WTC11 (cell line): ENCODE results near the gene TMEM98.

Source experiments
- CBFB ChIP-seq: sonication (generic); formaldehyde crosslinking; IDR thresholded peaks from 2 replicates; pipeline ENCODE4 v1.8.1; 2022; ENCODE audit warnings: mild to moderate bottlenecking, low read depth, missing genetic modification reagents
- FOXP1 ChIP-seq: sonication (generic); formaldehyde crosslinking; IDR thresholded peaks from 2 replicates; pipeline ENCODE4 v1.8.0; 2022; ENCODE audit warnings: missing genetic modification reagents, mild to moderate bottlenecking, moderate library complexity, borderline replicate concordance
- GABPB1 ChIP-seq: sonication (generic); formaldehyde crosslinking; IDR thresholded peaks from 2 replicates; pipeline ENCODE4 v1.8.1; 2023; ENCODE audit warnings: mild to moderate bottlenecking, missing genetic modification reagents
- IRF1 ChIP-seq: sonication (generic); formaldehyde crosslinking; IDR thresholded peaks from 2 replicates; pipeline ENCODE4 v1.8.0; 2023; ENCODE audit warnings: missing genetic modification reagents
- MAX ChIP-seq: sonication (generic); formaldehyde crosslinking; IDR thresholded peaks from 2 replicates; pipeline ENCODE4 v1.8.0; 2022; ENCODE audit warnings: mild to moderate bottlenecking, missing genetic modification reagents
- NR2C2 ChIP-seq: sonication (generic); formaldehyde crosslinking; IDR thresholded peaks from 2 replicates; pipeline ENCODE4 v1.8.0; 2022; ENCODE audit warnings: mild to moderate bottlenecking, missing genetic modification reagents
- NR3C1 ChIP-seq: sonication (generic); formaldehyde crosslinking; conservative IDR thresholded peaks from 2 replicates; pipeline ENCODE4 v1.8.1; 2023; ENCODE audit warnings: low read depth, mild to moderate bottlenecking, missing genetic modification reagents
- USF2 ChIP-seq: sonication (generic); formaldehyde crosslinking; IDR thresholded peaks from 2 replicates; pipeline ENCODE4 v1.8.1; 2023; ENCODE audit warnings: mild to moderate bottlenecking, missing genetic modification reagents, moderate library complexity
- ZNF263 ChIP-seq: sonication (generic); formaldehyde crosslinking; IDR thresholded peaks from 2 replicates; pipeline ENCODE4 v1.8.1; 2022; ENCODE audit warnings: low read depth, mild to moderate bottlenecking, moderate library complexity, missing genetic modification reagents
- TF ChIP-seq, protein P1 (sequence below): sonication (generic); formaldehyde crosslinking; conservative IDR thresholded peaks from 2 replicates; pipeline ENCODE4 v1.8.1; 2022; ENCODE audit warnings: mild to moderate bottlenecking, missing genetic modification reagents
- TF ChIP-seq, protein P2 (sequence below): fragments of 200-600 bp; IDR thresholded peaks from 2 replicates; pipeline ENCODE4 v1.8.0; 2022; ENCODE audit warnings: antibody characterized with exemption
- TF ChIP-seq, protein P3 (sequence below): sonication (generic); formaldehyde crosslinking; IDR thresholded peaks from 2 replicates; pipeline ENCODE4 v1.8.1; 2023; ENCODE audit warnings: mild to moderate bottlenecking, moderate library complexity, missing genetic modification reagents
- TF ChIP-seq, protein P4 (sequence below): sonication (generic); formaldehyde crosslinking; IDR thresholded peaks from 2 replicates; pipeline ENCODE4 v1.8.1; 2022; ENCODE audit warnings: low read depth, missing genetic modification reagents, borderline replicate concordance
- TF ChIP-seq, protein P5 (sequence below): sonication (generic); formaldehyde crosslinking; IDR thresholded peaks from 2 replicates; pipeline ENCODE4 v1.8.1; 2022; ENCODE audit warnings: missing genetic modification reagents, borderline replicate concordance

DNA sequence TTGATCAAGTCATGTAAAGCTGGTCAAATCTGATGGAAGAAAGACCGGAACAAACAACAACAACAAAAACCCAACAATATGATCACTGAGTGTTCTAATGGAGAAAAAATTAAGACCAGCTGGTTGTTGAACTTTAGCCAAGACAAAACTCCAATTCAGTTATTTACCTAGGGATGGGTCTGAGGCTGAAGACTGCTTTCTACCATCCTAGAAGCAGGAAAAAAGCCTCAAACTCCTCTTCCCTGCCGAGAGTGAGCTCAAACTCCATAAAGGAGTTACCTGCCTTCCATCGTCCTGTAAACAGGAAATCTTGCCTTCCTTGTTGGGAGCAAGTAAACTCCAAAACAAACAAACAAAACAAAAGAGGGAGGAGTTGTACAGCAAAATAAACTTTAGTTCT lies 23.1 kb upstream of the TMEM98 start:
- TF ChIP-seq, protein P1, sequence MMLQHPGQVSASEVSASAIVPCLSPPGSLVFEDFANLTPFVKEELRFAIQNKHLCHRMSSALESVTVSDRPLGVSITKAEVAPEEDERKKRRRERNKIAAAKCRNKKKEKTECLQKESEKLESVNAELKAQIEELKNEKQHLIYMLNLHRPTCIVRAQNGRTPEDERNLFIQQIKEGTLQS (CRISPR knock-in tag): no peak
- TF ChIP-seq, protein P2, sequence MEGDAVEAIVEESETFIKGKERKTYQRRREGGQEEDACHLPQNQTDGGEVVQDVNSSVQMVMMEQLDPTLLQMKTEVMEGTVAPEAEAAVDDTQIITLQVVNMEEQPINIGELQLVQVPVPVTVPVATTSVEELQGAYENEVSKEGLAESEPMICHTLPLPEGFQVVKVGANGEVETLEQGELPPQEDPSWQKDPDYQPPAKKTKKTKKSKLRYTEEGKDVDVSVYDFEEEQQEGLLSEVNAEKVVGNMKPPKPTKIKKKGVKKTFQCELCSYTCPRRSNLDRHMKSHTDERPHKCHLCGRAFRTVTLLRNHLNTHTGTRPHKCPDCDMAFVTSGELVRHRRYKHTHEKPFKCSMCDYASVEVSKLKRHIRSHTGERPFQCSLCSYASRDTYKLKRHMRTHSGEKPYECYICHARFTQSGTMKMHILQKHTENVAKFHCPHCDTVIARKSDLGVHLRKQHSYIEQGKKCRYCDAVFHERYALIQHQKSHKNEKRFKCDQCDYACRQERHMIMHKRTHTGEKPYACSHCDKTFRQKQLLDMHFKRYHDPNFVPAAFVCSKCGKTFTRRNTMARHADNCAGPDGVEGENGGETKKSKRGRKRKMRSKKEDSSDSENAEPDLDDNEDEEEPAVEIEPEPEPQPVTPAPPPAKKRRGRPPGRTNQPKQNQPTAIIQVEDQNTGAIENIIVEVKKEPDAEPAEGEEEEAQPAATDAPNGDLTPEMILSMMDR: no peak
- TF ChIP-seq, protein P3, sequence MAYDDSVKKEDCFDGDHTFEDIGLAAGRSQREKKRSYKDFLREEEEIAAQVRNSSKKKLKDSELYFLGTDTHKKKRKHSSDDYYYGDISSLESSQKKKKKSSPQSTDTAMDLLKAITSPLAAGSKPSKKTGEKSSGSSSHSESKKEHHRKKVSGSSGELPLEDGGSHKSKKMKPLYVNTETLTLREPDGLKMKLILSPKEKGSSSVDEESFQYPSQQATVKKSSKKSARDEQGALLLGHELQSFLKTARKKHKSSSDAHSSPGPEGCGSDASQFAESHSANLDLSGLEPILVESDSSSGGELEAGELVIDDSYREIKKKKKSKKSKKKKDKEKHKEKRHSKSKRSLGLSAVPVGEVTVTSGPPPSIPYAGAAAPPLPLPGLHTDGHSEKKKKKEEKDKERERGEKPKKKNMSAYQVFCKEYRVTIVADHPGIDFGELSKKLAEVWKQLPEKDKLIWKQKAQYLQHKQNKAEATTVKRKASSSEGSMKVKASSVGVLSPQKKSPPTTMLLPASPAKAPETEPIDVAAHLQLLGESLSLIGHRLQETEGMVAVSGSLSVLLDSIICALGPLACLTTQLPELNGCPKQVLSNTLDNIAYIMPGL (CRISPR knock-in tag): no peak
- TF ChIP-seq IRF1 (no peak), MAX (CRISPR knock-in tag) (no peak), ZNF263 (CRISPR knock-in tag) (no peak), CBFB (CRISPR knock-in tag) (no peak), GABPB1 (CRISPR knock-in tag) (no peak), USF2 (CRISPR knock-in tag) (no peak), FOXP1 (no peak), NR2C2 (CRISPR knock-in tag) (no peak), NR3C1 (CRISPR knock-in tag) (no peak)
- TF ChIP-seq, protein P4, sequence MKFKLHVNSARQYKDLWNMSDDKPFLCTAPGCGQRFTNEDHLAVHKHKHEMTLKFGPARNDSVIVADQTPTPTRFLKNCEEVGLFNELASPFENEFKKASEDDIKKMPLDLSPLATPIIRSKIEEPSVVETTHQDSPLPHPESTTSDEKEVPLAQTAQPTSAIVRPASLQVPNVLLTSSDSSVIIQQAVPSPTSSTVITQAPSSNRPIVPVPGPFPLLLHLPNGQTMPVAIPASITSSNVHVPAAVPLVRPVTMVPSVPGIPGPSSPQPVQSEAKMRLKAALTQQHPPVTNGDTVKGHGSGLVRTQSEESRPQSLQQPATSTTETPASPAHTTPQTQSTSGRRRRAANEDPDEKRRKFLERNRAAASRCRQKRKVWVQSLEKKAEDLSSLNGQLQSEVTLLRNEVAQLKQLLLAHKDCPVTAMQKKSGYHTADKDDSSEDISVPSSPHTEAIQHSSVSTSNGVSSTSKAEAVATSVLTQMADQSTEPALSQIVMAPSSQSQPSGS (CRISPR knock-in tag): no peak
- TF ChIP-seq, protein P5, sequence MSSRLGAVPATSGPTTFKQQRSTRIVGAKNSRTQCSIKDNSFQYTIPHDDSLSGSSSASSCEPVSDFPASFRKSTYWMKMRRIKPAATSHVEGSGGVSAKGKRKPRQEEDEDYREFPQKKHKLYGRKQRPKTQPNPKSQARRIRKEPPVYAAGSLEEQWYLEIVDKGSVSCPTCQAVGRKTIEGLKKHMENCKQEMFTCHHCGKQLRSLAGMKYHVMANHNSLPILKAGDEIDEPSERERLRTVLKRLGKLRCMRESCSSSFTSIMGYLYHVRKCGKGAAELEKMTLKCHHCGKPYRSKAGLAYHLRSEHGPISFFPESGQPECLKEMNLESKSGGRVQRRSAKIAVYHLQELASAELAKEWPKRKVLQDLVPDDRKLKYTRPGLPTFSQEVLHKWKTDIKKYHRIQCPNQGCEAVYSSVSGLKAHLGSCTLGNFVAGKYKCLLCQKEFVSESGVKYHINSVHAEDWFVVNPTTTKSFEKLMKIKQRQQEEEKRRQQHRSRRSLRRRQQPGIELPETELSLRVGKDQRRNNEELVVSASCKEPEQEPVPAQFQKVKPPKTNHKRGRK: no peak
